ENCODE results near the gene HCAR2.
A peak's percentile ranks its signal among the peaks of the same experiment; 100 is the strongest.
"Not testable (repeated sequence)": the region's sequence is repeated elsewhere in the genome, so short reads cannot be mapped to it uniquely, and the experiment has no call there.

HCAR2 gene

GRCh38 chr12:122702890-122703611 lies at the start of gene HCAR2:
Gene HCAR2 (minus strand): TSS chr12:122703357. CDS start chr12:122703283, 74 bp downstream.
- not testable (repeated sequence) for H3K4me3 ChIP-seq (ENCODE audit: low read depth, low read length)

DNA sequence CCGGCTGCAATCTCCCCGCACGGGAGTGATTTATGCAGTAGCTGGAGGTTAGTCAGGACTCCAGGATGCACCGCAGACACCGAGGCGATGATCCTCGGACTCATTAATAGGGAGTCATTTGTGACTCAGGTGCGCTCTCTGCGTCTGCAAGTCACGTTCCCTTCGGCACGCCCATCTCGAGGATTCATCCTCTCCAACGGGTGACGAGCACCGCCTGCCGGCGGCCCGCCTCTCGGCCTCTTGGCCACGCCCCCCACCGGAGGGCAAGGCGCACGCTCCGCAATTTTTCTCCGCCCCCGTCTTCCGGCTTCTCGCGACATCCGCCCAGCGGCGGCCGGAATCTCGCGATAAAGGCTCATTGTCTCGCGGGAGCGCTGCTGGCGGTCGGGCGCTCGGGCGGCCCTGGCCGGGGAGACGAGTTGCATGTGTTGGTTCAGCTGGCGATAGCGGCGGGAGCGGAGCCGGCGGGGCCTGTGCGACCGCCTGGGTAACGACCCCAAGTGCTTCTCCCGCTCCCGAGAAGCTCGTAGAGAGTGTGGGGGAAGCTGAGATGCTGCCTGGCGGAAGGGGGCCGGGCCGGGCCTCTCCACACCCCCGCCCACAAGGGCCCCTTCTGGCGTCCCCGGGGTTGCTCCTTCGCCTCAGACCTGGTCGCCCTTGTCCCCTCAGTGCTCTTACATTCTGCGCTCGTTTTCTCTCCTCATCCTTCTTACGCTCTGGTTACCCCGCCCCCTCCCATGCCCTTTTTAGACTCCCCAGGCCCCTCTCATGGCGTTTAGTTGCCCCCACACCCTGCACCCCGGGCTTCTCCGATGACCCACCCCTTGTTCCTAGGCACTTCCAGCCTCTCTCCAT lies 49.5 kb upstream of the HCAR2 start, which contains the start of gene DENR:
Gene DENR (plus strand): TSS at position 361 of the 855 bp plus-strand sequence. CDS start 878 bp downstream, outside the sequence.
- H3K4me3 ChIP-seq (ENCODE audit: low read depth, low read length) = peak within 1 kb of the TSS; percentile 80

DNA sequence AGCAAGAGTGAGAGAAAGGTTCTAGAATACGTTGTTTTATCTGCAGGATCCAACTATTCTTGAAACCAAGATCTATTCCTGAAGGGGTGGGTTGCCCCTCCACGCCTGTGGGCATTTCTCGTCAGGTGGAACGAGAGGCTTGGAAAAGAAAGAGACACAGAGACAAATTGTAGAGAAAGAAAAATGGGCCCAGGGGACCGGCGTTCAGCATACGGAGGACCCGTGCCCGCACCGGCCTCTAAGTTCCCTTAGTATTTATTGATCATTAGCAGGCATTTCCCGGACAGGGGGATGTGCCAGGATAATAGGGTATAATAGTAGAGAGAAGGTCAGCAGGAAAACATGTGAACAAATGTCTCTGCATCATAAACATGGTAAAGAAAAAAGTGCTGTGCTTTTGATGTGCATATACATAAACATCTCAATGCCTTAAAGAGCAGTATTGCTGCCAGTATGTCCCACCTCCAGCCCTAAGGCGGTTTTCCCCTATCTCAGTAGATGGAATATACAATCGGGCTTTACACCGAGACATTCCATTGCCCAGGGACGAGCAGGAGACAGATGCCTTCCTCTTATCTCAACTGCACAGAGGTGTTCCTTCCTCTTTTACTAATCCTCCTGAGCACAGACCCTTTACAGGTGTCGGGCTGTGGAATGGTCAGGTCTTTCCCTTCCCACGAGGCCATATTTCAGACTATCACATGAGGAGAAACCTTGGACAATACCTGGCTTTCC lies 47.8 kb upstream of the HCAR2 start:
- H3K4me3 ChIP-seq (ENCODE audit: low read depth, low read length) = not testable (repeated sequence)

GRCh38 chr12:122749569-122750332 lies 46.6 kb upstream of the HCAR2 start:
- H3K4me3 ChIP-seq (ENCODE audit: low read depth, low read length) = no peak overlapping the region

DNA sequence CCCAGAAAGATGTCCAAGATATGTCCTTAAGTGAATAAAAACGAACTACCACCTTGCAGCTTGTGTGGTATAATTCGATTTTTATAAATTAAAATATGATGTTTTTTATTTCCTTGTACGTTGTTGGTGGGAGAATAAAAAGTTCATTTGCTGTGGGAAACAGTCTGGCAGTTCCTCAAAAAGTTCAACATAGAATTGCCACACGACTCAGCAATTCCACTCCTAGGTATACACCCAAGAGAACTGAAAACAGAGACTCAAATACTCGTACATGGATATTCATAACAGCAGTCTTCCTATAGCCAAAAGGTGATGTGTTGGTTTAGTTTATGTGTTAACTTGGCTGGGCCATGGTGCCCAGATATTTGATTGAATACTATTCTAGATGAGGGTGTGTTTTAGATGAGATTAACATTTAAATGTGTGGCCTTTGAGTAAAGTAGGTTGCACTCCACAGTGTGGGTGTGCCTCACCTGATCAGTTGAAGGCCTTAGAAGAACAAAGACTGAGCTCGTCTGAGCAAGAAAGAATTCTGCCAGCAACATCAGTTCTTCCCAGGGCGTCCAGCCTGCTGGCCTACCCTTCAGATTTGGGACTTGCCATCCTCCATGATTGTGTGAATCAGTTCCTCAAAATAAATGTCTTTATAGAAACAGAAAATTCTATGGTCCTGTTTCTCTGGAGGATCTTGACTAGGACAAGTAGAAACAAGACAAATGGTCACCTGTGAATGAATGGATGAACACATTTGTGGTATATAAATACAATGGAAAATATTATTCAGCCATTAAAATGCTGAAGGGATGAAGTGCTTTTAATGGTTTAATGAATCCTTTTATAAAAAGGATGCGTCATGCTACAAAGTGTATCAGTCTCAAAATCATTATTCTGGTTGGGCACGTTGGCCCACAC lies 44.3 kb upstream of the HCAR2 start:
- no peak overlapping the region for H3K4me3 ChIP-seq (ENCODE audit: low read depth, low read length)

DNA sequence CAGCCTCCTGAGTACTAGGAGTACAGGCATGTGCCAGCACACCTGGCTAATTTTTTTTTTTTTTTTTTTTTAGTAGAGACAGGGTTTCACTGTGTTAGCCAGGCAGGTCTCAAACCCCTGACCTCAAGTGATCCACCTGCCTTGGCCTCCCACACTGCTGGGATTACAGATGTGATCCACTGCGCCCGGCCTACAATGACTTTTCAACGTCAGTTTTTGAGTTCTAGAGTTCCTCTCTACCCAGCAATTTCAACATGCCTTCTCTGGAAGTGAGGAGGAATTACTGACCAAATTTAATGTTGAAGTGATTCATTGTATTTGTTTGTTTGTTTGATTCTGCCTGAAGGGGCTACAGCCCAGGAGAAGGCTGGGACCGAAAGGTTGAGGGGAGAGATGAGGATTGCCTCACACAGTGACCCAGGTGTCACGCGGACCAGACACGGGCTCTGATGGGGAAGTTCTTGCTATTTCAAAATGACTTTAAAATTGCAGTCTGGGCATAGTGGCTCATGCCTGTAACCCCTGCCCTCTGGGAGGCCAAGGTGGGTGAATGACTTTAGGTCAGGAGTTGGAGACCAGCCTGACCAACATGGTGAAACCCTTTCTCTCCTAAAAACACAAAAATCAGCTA lies 40.9 kb upstream of the HCAR2 start:
- H3K4me3 ChIP-seq (ENCODE audit: low read depth, low read length) = no peak overlapping the region

- no peak overlapping the region for H3K4me3 ChIP-seq (ENCODE audit: low read depth, low read length)
Observed at GRCh38 chr12:122740351-122740750, 37.2 kb upstream of the HCAR2 start.

- H3K4me3 ChIP-seq (ENCODE audit: low read depth, low read length) = no peak overlapping the region
Observed at GRCh38 chr12:122738571-122738970, 35.4 kb upstream of the HCAR2 start.

DNA sequence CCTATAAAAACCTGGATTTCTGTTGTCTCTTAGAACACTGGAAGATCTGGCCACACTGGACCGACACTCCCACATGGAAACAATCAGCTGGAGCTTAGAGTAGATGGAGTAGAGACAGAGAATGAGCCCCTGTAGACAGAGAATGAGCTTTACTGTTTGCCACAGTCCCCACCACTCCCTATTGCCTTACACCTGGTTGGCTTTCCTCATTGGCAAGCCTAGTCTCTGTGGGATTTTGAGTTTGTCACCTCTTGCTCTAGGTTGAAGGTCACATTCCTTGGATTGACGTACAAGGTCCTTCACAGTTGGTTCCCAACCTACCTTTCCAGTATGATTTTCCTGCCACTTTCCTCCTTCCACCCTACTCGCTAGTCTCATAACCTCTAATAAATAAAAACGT lies 29.5 kb upstream of the HCAR2 start:
- no peak overlapping the region for H3K4me3 ChIP-seq (ENCODE audit: low read depth, low read length)

- no peak overlapping the region for H3K4me3 ChIP-seq (ENCODE audit: low read depth, low read length)
Observed at GRCh38 chr12:122732170-122732569, 29.0 kb upstream of the HCAR2 start.

DNA sequence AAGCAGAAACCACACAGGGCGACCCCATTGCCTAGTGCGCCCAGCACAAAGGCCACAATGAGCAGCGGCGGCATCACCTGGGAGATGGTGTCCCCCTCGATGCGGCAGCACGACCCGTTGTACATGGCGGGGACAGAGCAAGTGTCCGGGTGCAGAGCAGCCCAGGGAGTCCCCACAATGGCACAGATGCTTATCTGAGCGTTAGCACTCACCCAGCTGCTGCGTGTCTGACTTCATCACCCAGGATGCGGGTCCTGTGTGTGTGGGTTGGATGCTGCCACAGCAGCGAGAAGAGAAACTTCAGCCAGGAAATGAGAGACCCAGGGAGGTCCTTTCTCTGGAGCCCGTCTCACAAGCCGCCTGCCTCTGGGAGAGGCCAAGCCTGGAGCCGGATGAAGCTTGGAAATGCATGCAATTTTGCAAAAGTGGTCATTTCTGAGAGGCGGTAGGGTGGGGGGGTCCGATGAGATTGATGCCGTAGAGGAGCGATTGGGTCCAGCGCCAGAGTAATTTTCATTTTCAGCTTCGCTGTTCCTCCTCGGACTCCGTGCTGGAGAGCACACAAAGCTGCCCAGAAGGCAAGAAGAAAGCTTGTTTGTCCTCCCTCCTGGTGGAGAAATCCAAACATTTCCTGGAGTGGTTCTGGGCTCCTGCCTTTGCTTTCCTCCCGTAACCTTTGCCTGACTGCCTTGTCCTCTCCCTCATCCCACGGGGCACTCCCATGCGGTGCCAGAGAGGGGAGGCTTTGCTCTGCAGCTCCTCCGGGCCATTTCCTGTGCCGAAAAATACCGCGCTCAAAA lies 27.3 kb upstream of the HCAR2 start, which contains the start of gene HCAR1:
Gene HCAR1 (minus strand): TSS at position 630 of the 800 bp plus-strand sequence. CDS start 505 bp downstream, at position 125.
- no peak within 1 kb of the TSS for H3K4me3 ChIP-seq (ENCODE audit: low read depth, low read length)

- no peak overlapping the region for H3K4me3 ChIP-seq (ENCODE audit: low read depth, low read length)
Observed at GRCh38 chr12:122729583-122730214, 26.5 kb upstream of the HCAR2 start.

DNA sequence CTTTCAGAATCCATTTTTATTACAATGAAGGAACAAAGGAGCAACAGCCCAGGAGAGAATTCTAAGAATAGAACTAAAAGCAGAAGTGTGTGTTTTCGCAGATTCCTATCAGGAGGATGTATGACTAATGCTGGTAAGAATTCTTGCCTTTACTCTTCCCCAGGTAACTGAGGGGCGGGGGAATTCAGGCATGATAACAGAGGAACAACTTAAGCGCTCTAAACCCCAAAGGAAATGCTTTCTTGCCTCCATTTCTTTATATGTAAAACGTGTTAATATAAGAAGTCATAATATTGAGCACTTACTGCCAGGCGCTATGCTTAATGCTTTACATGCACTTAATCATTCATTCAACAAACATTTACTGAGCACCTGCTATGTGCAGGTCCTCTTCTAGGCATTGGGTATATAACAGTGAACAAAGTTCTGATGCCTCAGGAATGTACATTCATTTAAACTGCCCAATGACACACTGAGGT lies 23.0 kb upstream of the HCAR2 start:
- no peak overlapping the region for H3K4me3 ChIP-seq (ENCODE audit: low read depth, low read length)

- H3K4me3 ChIP-seq (ENCODE audit: low read depth, low read length) = no peak overlapping the region
Observed at GRCh38 chr12:122725452-122726079, 22.4 kb upstream of the HCAR2 start.

DNA sequence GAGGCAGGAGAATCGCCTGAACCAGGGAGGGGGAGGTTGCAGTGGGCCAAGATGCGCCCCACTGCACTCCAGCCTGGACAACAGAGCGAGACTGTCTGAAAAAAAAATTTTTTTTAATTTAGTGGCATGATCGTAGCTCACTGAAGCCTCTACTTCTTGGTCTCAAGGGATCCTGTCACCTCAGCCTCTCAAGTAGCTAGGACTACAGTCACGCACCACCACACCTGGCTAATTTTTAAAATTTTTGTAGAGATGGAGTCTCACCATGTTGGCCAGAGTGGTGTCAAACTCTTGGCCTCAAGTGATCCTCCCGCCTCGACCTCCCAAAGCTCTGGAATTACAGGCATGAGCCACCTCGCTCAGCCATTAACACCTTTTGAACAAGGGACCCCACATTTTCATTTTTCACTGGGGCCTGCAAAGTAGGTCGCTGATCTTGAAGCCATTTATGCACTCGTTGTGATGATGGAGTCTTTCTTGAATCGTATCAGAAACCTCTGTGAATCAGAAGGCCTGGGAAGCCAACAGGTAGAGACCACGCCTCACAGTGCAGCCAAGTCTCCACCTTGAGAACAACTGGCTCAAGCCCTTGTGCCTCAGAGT lies 21.6 kb upstream of the HCAR2 start:
- H3K4me3 ChIP-seq (ENCODE audit: low read depth, low read length) = no peak overlapping the region

DNA sequence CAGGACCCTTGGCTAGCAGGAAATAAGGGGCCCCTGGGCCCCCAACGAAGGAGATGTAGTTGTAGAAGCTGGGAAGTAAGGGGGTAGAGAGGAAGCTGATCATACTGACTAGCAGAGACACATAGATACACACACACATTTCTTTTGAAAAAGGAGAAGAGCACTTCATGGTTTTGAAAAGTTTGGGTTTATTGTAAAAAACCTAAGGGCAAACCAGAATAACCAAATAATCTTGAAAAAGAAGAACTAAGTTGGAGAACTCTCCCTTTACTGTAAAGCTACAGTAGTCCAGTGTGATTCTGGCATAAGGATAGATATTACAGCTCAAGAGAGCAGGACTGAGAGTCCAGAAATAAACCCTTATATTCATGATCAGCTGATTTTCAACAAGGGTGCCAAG lies 19.2 kb upstream of the HCAR2 start:
- no peak overlapping the region for H3K4me3 ChIP-seq (ENCODE audit: low read depth, low read length)
